ENCODE data around the gene CYP2S1.

DNA sequence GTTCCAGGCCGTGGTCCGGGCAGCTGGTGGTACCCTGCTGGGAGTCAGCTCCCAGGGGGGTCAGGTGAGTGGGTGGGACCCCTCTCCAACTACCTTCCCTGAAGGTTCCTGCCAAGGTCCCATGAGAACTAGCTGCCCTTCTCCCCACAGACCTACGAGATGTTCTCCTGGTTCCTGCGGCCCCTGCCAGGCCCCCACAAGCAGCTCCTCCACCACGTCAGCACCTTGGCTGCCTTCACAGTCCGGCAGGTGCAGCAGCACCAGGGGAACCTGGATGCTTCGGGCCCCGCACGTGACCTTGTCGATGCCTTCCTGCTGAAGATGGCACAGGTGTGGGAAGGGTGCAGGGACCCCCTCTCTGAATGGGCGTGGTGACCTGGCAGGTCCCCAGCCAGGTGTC is 5.5 kb downstream of the CYP2S1 start:
- TF ChIP-seq EZH2phosphoT487 (IDR thresholded peaks at IDR 0.05; ENCODE audit: borderline replicate concordance), result no peak
- TF ChIP-seq, protein P1, sequence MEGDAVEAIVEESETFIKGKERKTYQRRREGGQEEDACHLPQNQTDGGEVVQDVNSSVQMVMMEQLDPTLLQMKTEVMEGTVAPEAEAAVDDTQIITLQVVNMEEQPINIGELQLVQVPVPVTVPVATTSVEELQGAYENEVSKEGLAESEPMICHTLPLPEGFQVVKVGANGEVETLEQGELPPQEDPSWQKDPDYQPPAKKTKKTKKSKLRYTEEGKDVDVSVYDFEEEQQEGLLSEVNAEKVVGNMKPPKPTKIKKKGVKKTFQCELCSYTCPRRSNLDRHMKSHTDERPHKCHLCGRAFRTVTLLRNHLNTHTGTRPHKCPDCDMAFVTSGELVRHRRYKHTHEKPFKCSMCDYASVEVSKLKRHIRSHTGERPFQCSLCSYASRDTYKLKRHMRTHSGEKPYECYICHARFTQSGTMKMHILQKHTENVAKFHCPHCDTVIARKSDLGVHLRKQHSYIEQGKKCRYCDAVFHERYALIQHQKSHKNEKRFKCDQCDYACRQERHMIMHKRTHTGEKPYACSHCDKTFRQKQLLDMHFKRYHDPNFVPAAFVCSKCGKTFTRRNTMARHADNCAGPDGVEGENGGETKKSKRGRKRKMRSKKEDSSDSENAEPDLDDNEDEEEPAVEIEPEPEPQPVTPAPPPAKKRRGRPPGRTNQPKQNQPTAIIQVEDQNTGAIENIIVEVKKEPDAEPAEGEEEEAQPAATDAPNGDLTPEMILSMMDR (conservative IDR thresholded peaks at IDR 0.05; ENCODE audit: low read length), result no peak
